HS-27A (cell line): Measurements from ENCODE around the gene ITPRIP.

Experiments used
- DNase-seq: peaks from one replicate; pipeline ENCODE4 v3.0.0-alpha.2; 2012; ENCODE audit warnings: low read depth, missing footprints

The ITPRIP gene

GRCh38 chr10:104325436-104326435 lies 12.5 kb downstream of the ITPRIP start:
- DNase-seq, result no peak

DNA sequence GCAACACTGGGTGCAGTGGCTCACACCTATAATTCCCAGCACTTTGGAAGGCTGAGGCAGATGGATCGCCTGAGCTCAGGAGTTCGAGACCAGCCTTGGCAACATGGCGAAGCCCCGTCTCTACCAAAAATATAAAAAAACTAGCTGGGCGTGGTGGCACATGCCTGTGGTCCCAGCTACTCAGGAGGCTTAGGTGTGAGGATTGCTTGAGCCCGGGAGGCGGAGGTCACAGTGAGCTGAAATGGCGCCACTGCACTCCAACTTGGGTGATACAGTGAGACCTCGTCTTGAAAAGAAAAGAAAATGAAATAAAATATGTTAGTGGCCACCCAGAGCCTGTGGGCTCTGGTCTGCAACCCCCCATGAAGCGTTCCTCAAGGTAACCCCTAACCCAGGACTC lies 13.3 kb downstream of the ITPRIP start:
- DNase-seq, result no peak

DNA sequence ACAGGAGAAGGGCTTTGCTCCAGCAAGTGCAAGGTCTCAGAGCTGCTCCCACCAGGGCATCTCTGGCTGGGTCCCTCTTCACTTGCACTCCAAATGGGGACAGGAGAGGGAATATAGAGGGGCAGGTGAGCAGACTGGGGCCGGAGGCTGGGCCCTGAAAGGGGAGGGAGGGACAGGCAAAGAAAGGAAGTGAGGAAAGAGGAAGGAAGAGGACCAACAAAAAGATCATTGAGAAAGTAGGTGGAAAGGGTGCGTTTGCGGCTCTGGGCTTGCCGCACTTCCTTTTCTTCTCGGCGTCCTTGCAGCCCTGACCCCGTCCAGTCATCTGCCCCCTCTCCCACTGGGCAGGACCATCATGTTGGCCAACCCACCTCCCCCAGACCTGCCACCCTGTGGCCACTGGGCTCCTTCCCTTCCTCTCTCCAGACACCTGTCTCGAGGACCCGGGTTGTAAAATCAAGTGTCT lies 14.0 kb downstream of the ITPRIP start:
- DNase-seq, result no peak

GRCh38 chr10:104323760-104324201 lies 14.5 kb downstream of the ITPRIP start:
- no peak for DNase-seq

DNA sequence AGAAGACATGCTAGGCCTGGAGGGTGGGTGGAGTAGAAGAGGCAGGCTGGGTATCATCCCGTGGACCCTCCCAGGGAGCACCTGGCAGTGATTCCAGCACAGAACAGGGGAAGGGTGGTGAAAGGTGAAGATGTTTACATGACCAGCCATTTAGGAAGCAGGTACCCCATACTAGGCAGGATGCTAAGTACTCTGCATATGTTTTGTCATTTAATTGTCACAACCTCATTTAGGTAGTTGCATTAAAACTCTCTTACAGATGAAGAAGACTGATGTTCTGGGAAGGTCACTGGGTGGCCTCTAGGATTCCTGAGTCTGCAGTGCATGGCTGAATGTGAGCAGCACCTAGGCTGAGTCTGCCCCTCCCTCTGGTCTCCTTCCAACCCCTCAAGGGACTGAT lies 15.2 kb downstream of the ITPRIP start:
- no peak for DNase-seq

- DNase-seq, result no peak
These were observed 15.9 kb downstream of the ITPRIP start for GRCh38 chr10:104322416-104322782.

DNA sequence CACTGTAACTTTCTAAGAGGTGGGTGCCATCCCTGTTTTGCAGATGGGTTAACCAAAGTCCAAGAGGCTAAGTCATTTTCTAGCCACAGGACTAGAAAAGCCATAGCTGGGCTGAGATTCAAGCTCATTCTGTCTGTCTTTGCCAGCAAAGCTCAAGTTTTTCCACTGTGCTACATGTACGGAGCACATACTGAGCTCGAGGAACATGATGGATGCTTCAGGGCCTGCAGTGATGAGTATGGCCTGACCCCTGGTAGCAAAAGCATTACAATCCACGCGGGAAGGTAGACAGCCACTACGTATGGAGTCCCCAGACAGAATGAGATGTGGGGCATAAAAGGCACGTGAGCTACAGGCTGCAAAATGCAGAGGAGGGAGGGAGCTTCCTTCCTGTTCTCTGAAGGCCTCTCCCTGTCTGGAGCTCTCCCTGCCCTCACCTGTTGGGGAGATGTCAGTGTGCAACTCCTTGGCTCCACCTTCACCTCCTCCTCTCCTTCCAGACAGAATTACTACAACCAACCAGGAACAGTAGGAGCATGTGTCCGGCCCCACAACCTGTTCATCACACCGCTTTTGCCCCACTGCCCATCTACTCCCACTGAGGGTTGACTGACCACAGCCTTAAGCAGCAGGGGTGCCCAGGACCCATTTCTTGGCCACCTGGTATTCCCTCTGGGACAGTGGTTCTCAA lies 16.4 kb downstream of the ITPRIP start:
- DNase-seq, result no peak

DNA sequence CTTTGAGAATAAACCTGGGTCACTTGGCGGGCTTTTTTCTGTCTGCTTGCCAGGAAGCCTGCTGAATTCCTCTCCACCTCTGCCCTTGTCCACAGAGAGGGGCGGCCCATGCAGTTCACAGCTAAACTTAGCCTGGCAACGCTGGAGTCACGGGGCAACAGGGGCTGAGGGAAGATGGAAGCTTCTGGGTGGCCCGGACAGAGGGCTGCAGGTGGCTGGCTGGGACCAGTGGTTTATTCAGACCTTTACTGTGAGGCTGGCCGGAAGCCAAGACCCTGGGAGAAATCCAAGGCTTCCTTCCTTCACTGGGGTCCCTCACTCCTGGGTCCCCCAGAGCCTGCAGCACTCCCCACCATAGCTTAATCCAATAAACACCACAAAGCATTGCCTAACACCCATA lies 17.0 kb downstream of the ITPRIP start:
- DNase-seq, result no peak

DNA sequence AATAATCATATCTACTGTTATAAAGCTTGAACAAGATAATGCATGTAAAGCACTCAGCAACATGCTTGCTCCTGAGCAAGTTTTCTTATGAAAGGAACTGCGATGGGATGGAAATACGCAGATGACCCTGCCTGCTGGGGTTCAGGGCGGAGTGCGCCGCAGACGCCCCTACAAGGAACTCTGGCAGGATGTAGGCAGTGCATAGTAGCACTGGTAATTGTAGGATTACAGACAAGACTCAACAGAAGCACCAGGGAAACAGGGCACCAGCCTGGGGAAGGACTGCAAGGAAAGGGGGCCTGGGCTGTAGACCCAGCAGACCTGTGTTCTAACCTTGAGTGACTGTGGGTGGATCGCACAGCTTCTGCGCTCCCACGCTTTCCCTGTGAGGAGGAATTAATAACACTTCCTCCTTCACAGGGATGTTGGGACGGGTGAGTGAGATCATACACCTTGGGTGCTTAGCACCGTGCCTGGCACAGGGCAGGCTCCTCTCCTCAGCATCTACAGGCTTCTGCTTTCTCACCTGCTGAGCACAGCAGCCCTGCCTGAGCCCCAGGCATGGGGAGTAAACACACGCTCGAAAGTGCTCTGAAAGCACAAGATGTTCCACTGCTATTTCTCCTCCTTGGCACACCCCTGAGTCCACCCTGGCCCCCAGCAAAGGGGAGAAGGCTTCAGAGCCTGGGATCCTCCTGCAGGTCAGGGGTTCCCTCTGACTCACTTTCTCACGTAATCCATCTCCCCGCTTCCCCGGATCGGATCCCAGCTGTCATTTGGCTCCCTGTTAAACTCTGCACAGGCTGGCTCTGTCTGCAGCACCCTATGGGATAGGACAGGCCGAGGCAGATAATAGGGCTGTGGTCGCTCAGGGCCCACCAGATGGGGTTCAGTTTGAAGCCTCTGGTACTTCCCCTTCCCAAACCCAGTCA lies 19.2 kb downstream of the ITPRIP start:
- no peak for DNase-seq

- no peak for DNase-seq
These were observed 19.9 kb downstream of the ITPRIP start for GRCh38 chr10:104318326-104318725.

- no peak for DNase-seq
These were observed 20.5 kb downstream of the ITPRIP start for GRCh38 chr10:104317726-104318299.

DNA sequence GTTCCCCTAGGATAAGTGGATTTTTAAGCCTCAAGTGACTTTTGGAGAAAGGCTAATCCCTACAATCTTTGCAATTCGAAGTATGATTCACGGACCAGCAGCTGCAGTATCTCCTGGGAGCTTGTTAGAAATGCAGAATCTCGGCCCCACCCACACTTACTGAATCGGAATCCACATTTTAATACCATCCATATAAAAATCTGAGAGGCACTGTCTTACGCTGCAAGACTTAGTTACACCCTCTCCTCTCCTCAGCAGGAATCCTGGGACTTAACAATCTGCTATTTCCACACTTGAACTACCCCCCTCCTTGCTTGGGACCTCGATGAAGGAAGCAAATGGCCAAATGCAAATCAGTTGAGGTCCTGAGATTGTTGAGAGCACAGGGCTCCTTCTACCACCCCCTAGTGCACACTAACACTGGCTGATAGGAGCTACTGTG lies 21.0 kb downstream of the ITPRIP start:
- DNase-seq, result no peak

- DNase-seq, result no peak
These were observed 21.8 kb downstream of the ITPRIP start for GRCh38 chr10:104316321-104317099.

DNA sequence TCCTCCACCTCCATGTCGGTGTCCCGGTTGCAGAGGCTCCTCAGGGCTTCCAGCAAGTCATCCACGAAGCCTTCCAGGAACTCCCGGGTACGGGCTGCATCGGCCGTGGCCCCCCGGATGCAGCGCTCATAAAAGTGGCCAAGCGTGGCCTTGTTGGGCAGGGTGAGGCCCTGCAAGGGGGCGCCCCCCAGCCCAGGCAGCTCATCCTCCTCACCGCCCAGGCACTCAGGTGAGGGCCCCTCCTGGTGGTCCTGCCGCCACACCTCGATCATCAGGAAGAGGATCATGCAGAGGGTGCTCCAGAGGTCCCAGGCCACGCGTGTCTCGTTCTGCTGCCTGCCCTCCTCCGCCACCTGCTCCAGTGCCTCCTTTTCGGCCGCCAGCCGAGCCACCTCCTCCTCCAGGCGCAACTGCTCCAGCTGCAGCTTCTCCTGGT lies 22.8 kb downstream of the ITPRIP start:
- no peak for DNase-seq

DNA sequence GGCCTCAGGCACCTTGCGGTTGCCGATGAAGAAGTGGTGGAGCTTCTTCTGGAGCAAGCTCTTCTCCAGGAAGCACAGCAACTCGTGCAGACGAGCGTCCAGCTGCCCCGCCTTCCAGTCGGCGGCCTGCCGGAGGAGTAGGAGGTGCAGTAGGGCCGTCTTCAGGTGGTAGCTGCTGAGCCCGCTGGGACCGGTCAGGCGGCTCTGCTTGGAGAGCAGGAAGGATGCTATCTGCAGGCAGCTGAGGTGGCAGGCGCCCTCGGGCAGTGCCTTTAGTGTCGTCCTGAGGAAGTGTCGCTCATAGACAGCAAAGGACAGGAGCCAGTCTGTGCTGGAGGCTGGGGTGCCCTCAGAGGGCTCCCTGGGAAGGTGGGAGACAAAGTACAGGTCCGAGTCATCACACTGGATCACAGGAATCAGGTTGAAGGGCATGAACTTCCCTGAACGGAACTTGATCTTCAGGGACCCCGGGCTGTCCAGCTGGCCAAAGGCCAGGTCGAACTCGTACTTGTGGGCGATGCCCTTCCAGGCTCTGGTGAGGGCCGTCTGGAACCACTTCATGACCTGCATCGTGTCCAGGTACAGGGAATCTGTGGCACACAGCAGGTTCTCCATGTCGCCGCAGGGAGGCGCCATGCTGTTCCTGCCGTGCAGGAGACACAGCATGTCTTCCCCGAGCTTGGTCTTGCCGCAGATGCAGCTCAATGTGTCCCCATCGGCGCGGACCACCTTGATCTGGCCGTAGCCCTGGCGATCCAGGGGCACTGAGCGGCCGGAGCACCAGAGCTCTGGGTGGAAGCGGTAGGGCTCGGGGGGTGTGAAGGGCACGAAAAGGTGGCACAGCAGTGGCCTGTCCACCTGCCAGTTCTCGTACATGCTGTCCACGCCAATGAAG lies 23.4 kb downstream of the ITPRIP start:
- DNase-seq, result no peak

DNA sequence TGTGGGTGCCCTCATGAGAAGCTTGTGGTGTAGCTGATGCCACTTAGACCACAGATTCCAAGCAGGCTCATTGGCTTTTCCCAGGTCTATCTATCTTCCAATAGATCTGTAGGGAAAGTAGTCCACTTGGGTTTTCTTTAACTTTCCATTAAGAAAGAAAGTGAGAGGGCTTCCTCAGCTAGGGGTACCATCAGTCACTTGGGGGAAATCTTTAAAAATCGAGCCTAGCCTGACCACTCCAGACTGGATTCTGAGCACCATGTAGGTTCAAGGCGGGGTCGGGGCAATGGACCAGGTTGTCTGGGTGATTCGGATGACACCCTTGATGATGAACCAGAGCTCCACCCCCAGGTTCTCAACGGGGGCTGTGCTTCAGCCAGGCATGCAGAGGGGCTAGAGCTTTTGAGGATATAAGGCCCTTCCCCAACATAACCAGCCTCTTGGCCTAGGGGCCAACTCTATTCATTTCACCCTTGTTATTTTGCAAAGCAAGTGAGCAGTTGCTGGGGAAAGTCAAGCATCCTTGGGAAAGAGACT lies 27.0 kb downstream of the ITPRIP start:
- no peak for DNase-seq

DNA sequence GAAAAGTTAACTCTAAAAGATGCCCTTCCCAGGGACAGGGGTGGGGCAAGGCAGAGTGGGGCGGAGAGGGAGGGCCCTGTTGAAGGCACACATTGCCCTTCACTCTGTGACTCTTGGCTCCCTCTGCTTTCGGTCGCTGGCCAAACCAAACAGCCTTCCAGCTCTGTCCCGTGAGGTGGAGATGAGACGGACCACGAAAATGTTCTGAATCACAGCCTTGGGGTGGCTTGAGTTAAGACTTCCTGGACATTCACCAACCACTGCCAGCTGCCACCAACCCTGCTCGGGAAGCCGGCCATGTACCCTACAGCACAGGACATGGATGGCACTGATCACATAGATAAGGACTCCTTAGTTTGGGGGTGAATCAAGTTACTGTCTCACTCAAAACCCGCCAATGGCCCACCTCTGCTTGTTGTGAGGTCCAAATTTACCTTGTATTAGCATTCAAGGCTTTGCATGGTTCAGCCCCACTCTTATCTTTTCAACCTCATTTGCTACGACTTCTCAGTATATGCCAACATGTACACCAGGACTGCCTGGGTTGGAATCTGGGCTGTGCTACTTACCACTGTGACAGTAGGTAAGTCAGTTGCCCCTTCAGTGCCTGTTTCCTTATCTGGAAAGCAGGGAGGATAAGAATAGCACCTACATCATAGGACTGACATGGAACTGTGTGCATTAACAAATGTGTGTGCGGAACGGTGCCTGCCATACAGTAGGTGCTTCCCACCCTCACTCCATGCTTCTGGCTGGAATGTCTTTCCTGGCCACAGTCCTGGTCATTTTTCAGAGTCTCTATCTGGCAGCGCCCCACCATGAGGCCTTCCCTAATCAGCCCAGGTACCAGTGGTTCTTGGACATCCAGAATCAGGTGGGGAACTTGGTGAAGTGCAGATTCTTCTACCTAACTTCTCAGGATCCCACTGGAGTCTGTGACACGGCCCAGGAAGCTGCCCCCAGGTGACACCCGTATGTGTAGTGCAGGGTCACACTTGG lies 28.0 kb downstream of the ITPRIP start:
- DNase-seq, result no peak

DNA sequence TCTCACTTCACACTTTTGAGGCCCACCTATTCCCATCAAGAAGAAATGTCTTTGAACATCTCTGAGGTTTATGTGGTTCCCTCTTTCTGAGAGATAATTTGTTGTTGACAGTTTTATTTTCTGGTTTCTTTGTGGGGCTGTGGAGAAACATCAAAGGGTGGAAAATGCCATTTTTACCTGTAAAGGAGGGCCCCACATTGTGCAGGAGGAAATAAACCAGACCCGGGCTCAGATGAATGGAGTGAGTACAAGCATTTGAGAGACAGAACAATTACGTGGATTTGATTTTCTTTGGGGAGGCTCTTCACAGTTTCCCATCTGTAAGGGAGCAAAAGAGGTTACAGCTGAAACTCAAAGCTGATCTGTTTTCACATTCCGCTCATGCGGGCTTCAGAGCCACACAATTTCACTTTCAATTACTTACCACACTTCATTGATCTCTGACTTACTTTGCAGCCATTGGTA lies 29.8 kb downstream of the ITPRIP start:
- DNase-seq, result no peak
